ENCODE data around the gene CCT6A.
"Not testable (repeated sequence)": the region's sequence is repeated elsewhere in the genome, so short reads cannot be mapped to it uniquely, and the experiment has no call there.

CCT6A gene

GRCh38 chr7:56026538-56026937 is 25.0 kb upstream of the CCT6A start:
- no peak overlapping the region for H3K23ac ChIP-seq (ENCODE audit: low read length)
- no peak overlapping the region for H3K18ac ChIP-seq (ENCODE audit: low read length)
- H4K12ac ChIP-seq (ENCODE audit: low read depth, low read length) = no peak overlapping the region
- no peak overlapping the region for H2BK5ac ChIP-seq (ENCODE audit: low read depth, low read length, poor library complexity)
- DNase-seq = no peak
- no peak overlapping the region for H3K9ac ChIP-seq (ENCODE audit: low read length)
- H2BK120ac ChIP-seq (ENCODE audit: insufficient read depth, low read length, poor library complexity) = no peak overlapping the region
- H3K14ac ChIP-seq (ENCODE audit: low read length) = no peak overlapping the region
- no peak overlapping the region for H4K91ac ChIP-seq (ENCODE audit: low read depth, low read length)
- no peaks in the 10 kb centered on the region for H3K27me3 ChIP-seq (ENCODE audit: insufficient read depth, low read length)
- no peaks in the 10 kb centered on the region for H3K9me3 ChIP-seq (ENCODE audit: insufficient read depth, low read depth, low read length)
- no peak overlapping the region for H3K4me3 ChIP-seq (ENCODE audit: low read depth, low read length)
- no peaks in the 10 kb centered on the region for H3K4me1 ChIP-seq (ENCODE audit: control insufficient read depth in 1 of 2, insufficient read depth in 2 of 2, low read length in 2 of 2)
- no peak overlapping the region for H3K27ac ChIP-seq (ENCODE audit: low read depth, low read length)
- H2AFZ ChIP-seq (ENCODE audit: insufficient read depth, low read length, poor library complexity) = no peak overlapping the region
- no peak overlapping the region for H3K4ac ChIP-seq (ENCODE audit: low read depth, low read length)
- no peak overlapping the region for H2AK5ac ChIP-seq (ENCODE audit: low read length)
- H3K4me2 ChIP-seq (ENCODE audit: low read length) = no peak overlapping the region
- no CpG with 5 or more reads among the region's 2 CpGs for WGBS (ENCODE audit: extremely low coverage, insufficient coverage, insufficient read length)
- H3K79me1 ChIP-seq (ENCODE audit: low read length) = no peaks in the 10 kb centered on the region
- no peaks in the 10 kb centered on the region for H3K79me2 ChIP-seq (ENCODE audit: control insufficient read depth, insufficient read depth, low read length, poor library complexity)
- no peak overlapping the region for H2BK12ac ChIP-seq (ENCODE audit: low read length)
- H4K8ac ChIP-seq (ENCODE audit: low read depth, low read length) = no peak overlapping the region
- H3K36me3 ChIP-seq (ENCODE audit: control insufficient read depth in 1 of 2, insufficient read depth in 2 of 2, low read length in 2 of 2) = peaks cover 9 to 10% of the 10 kb centered on the region in 2 experiments

- Histone ChIP-seq H3K4me1 (ENCODE audit: control insufficient read depth in 1 of 2, insufficient read depth in 2 of 2, low read length in 2 of 2) (no peaks in the 10 kb centered on the region), H3K14ac (ENCODE audit: low read length) (no peak overlapping the region)
These were observed 22.5 kb upstream of the CCT6A start for GRCh38 chr7:56028942-56029630.

GRCh38 chr7:56030340-56030739 is 21.2 kb upstream of the CCT6A start:
- Histone ChIP-seq H3K4ac (ENCODE audit: low read depth, low read length) (no peak overlapping the region), H2AK5ac (ENCODE audit: low read length) (no peak overlapping the region), H2AFZ (ENCODE audit: insufficient read depth, low read length, poor library complexity) (no peak overlapping the region), H4K91ac (ENCODE audit: low read depth, low read length) (no peak overlapping the region), H3K79me1 (ENCODE audit: low read length) (no peaks in the 10 kb centered on the region), H2BK120ac (ENCODE audit: insufficient read depth, low read length, poor library complexity) (no peak overlapping the region), H3K27me3 (ENCODE audit: insufficient read depth, low read length) (no peaks in the 10 kb centered on the region), H2BK5ac (ENCODE audit: low read depth, low read length, poor library complexity) (no peak overlapping the region), H4K12ac (ENCODE audit: low read depth, low read length) (no peak overlapping the region), H2BK12ac (ENCODE audit: low read length) (no peak overlapping the region), H3K23ac (ENCODE audit: low read length) (no peak overlapping the region), H3K4me1 (ENCODE audit: control insufficient read depth in 1 of 2, insufficient read depth in 2 of 2, low read length in 2 of 2) (no peaks in the 10 kb centered on the region), H3K9me3 (ENCODE audit: insufficient read depth, low read depth, low read length) (no peaks in the 10 kb centered on the region), H3K14ac (ENCODE audit: low read length) (no peak overlapping the region), H3K9ac (ENCODE audit: low read length) (no peak overlapping the region), H3K18ac (ENCODE audit: low read length) (no peak overlapping the region), H3K36me3 (ENCODE audit: control insufficient read depth in 1 of 2, insufficient read depth in 2 of 2, low read length in 2 of 2) (peaks cover 8 to 10% of the 10 kb centered on the region in 2 experiments), H3K4me3 (ENCODE audit: low read depth, low read length) (no peak overlapping the region), H3K79me2 (ENCODE audit: control insufficient read depth, insufficient read depth, low read length, poor library complexity) (no peaks in the 10 kb centered on the region), H3K27ac (ENCODE audit: low read depth, low read length) (no peak overlapping the region), H3K4me2 (ENCODE audit: low read length) (no peak overlapping the region), H4K8ac (ENCODE audit: low read depth, low read length) (no peak overlapping the region)
- no CpG with 5 or more reads among the region's 8 CpGs for WGBS (ENCODE audit: extremely low coverage, insufficient coverage, insufficient read length)
- DNase-seq = no peak

More at GRCh38 chr7:56028942-56029630, 22.5 kb upstream of the CCT6A start:
- no peak overlapping the region for H4K91ac ChIP-seq (ENCODE audit: low read depth, low read length)
- no peak overlapping the region for H3K9ac ChIP-seq (ENCODE audit: low read length)
- H2AK5ac ChIP-seq (ENCODE audit: low read length) = no peak overlapping the region
- no peak overlapping the region for H3K18ac ChIP-seq (ENCODE audit: low read length)
- no peaks in the 10 kb centered on the region for H3K27me3 ChIP-seq (ENCODE audit: insufficient read depth, low read length)
- no peak overlapping the region for H2BK12ac ChIP-seq (ENCODE audit: low read length)
- peaks cover 9 to 10% of the 10 kb centered on the region in 2 experiments for H3K36me3 ChIP-seq (ENCODE audit: control insufficient read depth in 1 of 2, insufficient read depth in 2 of 2, low read length in 2 of 2)
- no peak overlapping the region for H3K4me3 ChIP-seq (ENCODE audit: low read depth, low read length)
- H2BK120ac ChIP-seq (ENCODE audit: insufficient read depth, low read length, poor library complexity) = no peak overlapping the region
- H3K79me1 ChIP-seq (ENCODE audit: low read length) = no peaks in the 10 kb centered on the region
- no peak overlapping the region for H3K23ac ChIP-seq (ENCODE audit: low read length)
- DNase-seq = peak in 1 of 2 donors; percentile 20
- H2BK5ac ChIP-seq (ENCODE audit: low read depth, low read length, poor library complexity) = no peak overlapping the region
- no peak overlapping the region for H4K8ac ChIP-seq (ENCODE audit: low read depth, low read length)
- WGBS (ENCODE audit: extremely low coverage, insufficient coverage, insufficient read length) = no CpG with 5 or more reads among the region's 9 CpGs
- H3K4ac ChIP-seq (ENCODE audit: low read depth, low read length) = no peak overlapping the region
- H3K79me2 ChIP-seq (ENCODE audit: control insufficient read depth, insufficient read depth, low read length, poor library complexity) = no peaks in the 10 kb centered on the region
- no peak overlapping the region for H4K12ac ChIP-seq (ENCODE audit: low read depth, low read length)
- no peak overlapping the region for H2AFZ ChIP-seq (ENCODE audit: insufficient read depth, low read length, poor library complexity)
- no peaks in the 10 kb centered on the region for H3K9me3 ChIP-seq (ENCODE audit: insufficient read depth, low read depth, low read length)
- no peak overlapping the region for H3K4me2 ChIP-seq (ENCODE audit: low read length)
- H3K27ac ChIP-seq (ENCODE audit: low read depth, low read length) = no peak overlapping the region

GRCh38 chr7:56031556-56031955 is 20.0 kb upstream of the CCT6A start:
- not testable (repeated sequence) for H3K27me3 ChIP-seq (ENCODE audit: insufficient read depth, low read length); H2BK120ac ChIP-seq (ENCODE audit: insufficient read depth, low read length, poor library complexity); H3K79me1 ChIP-seq (ENCODE audit: low read length); H4K8ac ChIP-seq (ENCODE audit: low read depth, low read length); H3K36me3 ChIP-seq (ENCODE audit: control insufficient read depth in 1 of 2, insufficient read depth in 2 of 2, low read length in 2 of 2); H3K9me3 ChIP-seq (ENCODE audit: insufficient read depth, low read depth, low read length); H2AFZ ChIP-seq (ENCODE audit: insufficient read depth, low read length, poor library complexity); H3K18ac ChIP-seq (ENCODE audit: low read length); H3K4ac ChIP-seq (ENCODE audit: low read depth, low read length); H3K14ac ChIP-seq (ENCODE audit: low read length); H2AK5ac ChIP-seq (ENCODE audit: low read length); H3K9ac ChIP-seq (ENCODE audit: low read length); H3K4me2 ChIP-seq (ENCODE audit: low read length); H2BK12ac ChIP-seq (ENCODE audit: low read length); H3K4me1 ChIP-seq (ENCODE audit: control insufficient read depth in 1 of 2, insufficient read depth in 2 of 2, low read length in 2 of 2); H4K12ac ChIP-seq (ENCODE audit: low read depth, low read length); H3K23ac ChIP-seq (ENCODE audit: low read length); H3K27ac ChIP-seq (ENCODE audit: low read depth, low read length); H3K79me2 ChIP-seq (ENCODE audit: control insufficient read depth, insufficient read depth, low read length, poor library complexity); DNase-seq; H3K4me3 ChIP-seq (ENCODE audit: low read depth, low read length); H2BK5ac ChIP-seq (ENCODE audit: low read depth, low read length, poor library complexity); H4K91ac ChIP-seq (ENCODE audit: low read depth, low read length)
- WGBS (ENCODE audit: extremely low coverage, insufficient coverage, insufficient read length) = no CpG with 5 or more reads among the region's 8 CpGs
